H9 (cell line): ENCODE data around the gene STAT2. TPM values are rescaled to one million over a fixed set of nuclear protein-coding genes. Genes with fewer than 3 reads are reported as not detected.

Experiments used
- DNase-seq: peaks from one replicate; pipeline ENCODE4 v3.0.0-alpha.2; 2017
- H2AFZ ChIP-seq: one replicate; pipeline ENCODE4 v1.6.1; 2013; ENCODE audit warnings: mild to moderate bottlenecking, low read length, control low read depth, moderate library complexity
- H2AK5ac ChIP-seq: 2 replicates; pipeline ENCODE4 v1.6.1; 2013; ENCODE audit warnings: low read length, control low read depth, mixed read lengths; ENCODE audit not compliant: insufficient read length
- H2BK120ac ChIP-seq: one replicate; pipeline ENCODE4 v1.6.1; 2013; ENCODE audit warnings: low read depth, mild to moderate bottlenecking, low read length, control low read depth, inconsistent platforms; ENCODE audit not compliant: poor library complexity, severe bottlenecking
- H2BK12ac ChIP-seq: 2 replicates; pipeline ENCODE4 v1.6.1; 2013; ENCODE audit warnings: low read length, control low read depth, mixed read lengths, low read depth; ENCODE audit not compliant: insufficient read length
- H2BK15ac ChIP-seq: 2 replicates; pipeline ENCODE4 v1.6.1; 2013; ENCODE audit warnings: low read depth, low read length, control low read depth
- H2BK20ac ChIP-seq: one replicate; pipeline ENCODE4 v1.6.1; 2013; ENCODE audit warnings: low read depth, mild to moderate bottlenecking, low read length, control low read depth, inconsistent platforms; ENCODE audit not compliant: poor library complexity, severe bottlenecking
- H2BK5ac ChIP-seq: 2 replicates; pipeline ENCODE4 v1.6.1; 2013; ENCODE audit warnings: low read length, control low read depth, mixed read lengths; ENCODE audit not compliant: insufficient read length
- H3K14ac ChIP-seq: 2 replicates; pipeline ENCODE4 v1.6.1; 2013; ENCODE audit warnings: low read length, control low read depth; ENCODE audit not compliant: insufficient read depth
- H3K18ac ChIP-seq: 2 replicates; pipeline ENCODE4 v1.6.1; 2013; ENCODE audit warnings: low read depth, mild to moderate bottlenecking, mixed read lengths, low read length, control low read depth; ENCODE audit not compliant: insufficient read length
- H3K23ac ChIP-seq: 2 replicates; pipeline ENCODE4 v1.6.1; 2013; ENCODE audit warnings: low read length, control low read depth, mixed read lengths, low read depth; ENCODE audit not compliant: insufficient read length
- H3K23me2 ChIP-seq: 2 replicates; pipeline ENCODE4 v1.6.1; 2013; ENCODE audit warnings: low read depth, mild to moderate bottlenecking, mixed read lengths, low read length, control low read depth; ENCODE audit not compliant: insufficient read length, poor library complexity, severe bottlenecking
- H3K27ac ChIP-seq: 2 replicates; pipeline ENCODE4 v1.5.1; 2013; ENCODE audit warnings: low read length, control low read depth, mixed read lengths, low read depth; ENCODE audit not compliant: insufficient read length
- H3K27me3 ChIP-seq: 2 replicates; pipeline ENCODE4 v1.6.1; 2013; ENCODE audit warnings: low read length, control low read depth, inconsistent platforms; ENCODE audit not compliant: insufficient read depth
- H3K4ac ChIP-seq: 2 replicates; pipeline ENCODE4 v1.6.1; 2013; ENCODE audit warnings: low read depth, mild to moderate bottlenecking, control low read depth, inconsistent platforms, low read length, moderate library complexity
- H3K4me1 ChIP-seq: 2 replicates; pipeline ENCODE4 v1.6.1; 2013; ENCODE audit warnings: low read length, control low read depth, inconsistent platforms; ENCODE audit not compliant: insufficient read depth
- H3K4me2 ChIP-seq: 2 replicates; pipeline ENCODE4 v1.6.1; 2013; ENCODE audit warnings: low read length, control low read depth, mixed read lengths; ENCODE audit not compliant: insufficient read length, insufficient read depth
- H3K56ac ChIP-seq: 2 replicates; pipeline ENCODE4 v1.6.1; 2013; ENCODE audit warnings: low read depth, mild to moderate bottlenecking, mixed read lengths, low read length, control low read depth; ENCODE audit not compliant: insufficient read length
- H3K79me1 ChIP-seq: 2 replicates; pipeline ENCODE4 v1.6.1; 2013; ENCODE audit warnings: low read depth, mild to moderate bottlenecking, moderate library complexity, low read length, control low read depth, inconsistent platforms; ENCODE audit not compliant: insufficient read depth, poor library complexity, severe bottlenecking
- H3K79me2 ChIP-seq: 2 replicates; pipeline ENCODE4 v1.6.1; 2013; ENCODE audit warnings: low read length, control low read depth, inconsistent platforms; ENCODE audit not compliant: insufficient read depth
- H3K9ac ChIP-seq: 2 replicates; pipeline ENCODE4 v1.6.1; 2013; ENCODE audit warnings: low read length, control low read depth, mixed read lengths; ENCODE audit not compliant: insufficient read length; ENCODE audit errors: extremely low read depth
- H3K9me3 ChIP-seq: one replicate; pipeline ENCODE4 v1.6.1; 2013; ENCODE audit warnings: low read depth, low read length, inconsistent platforms; ENCODE audit not compliant: control insufficient read depth
- H3T11ph ChIP-seq: one replicate; pipeline ENCODE4 v1.6.1; 2013; ENCODE audit warnings: mild to moderate bottlenecking, low read length, control low read depth, inconsistent platforms
- H4K20me1 ChIP-seq: one replicate; pipeline ENCODE4 v1.6.1; 2013; ENCODE audit not compliant: control insufficient read depth, insufficient read length, insufficient read depth
- H4K5ac ChIP-seq: 2 replicates; pipeline ENCODE4 v1.6.1; 2013; ENCODE audit warnings: low read depth, mild to moderate bottlenecking, mixed read lengths, low read length, control low read depth; ENCODE audit not compliant: insufficient read length
- H4K8ac ChIP-seq: replicated peaks from 2 replicates; pipeline ENCODE4 v1.6.1; 2013; ENCODE audit warnings: low read length, control low read depth, mixed read lengths, low read depth; ENCODE audit not compliant: insufficient read length
- H4K91ac ChIP-seq: 2 replicates; pipeline ENCODE4 v1.6.1; 2013; ENCODE audit warnings: low read depth, mild to moderate bottlenecking, moderate library complexity, mixed read lengths, low read length, control low read depth; ENCODE audit not compliant: insufficient read length
- H3K27ac Mint-ChIP-seq, 3 experiments: 2 replicates in 2 of 3; 3 replicates in 1 of 3; pipeline ENCODE4 v1.8.0; 2020 to 2021; ENCODE audit warnings: mixed read lengths in 3 of 3, mild to moderate bottlenecking in 1 of 3, moderate library complexity in 1 of 3
- H3K27me3 Mint-ChIP-seq: 2 replicates; pipeline ENCODE4 v1.8.0; 2021; ENCODE audit warnings: low read depth, mild to moderate bottlenecking, moderate library complexity, mixed read lengths
- H3K36me3 Mint-ChIP-seq, 3 experiments: 2 replicates in 2 of 3; 3 replicates in 1 of 3; pipeline ENCODE4 v1.8.0; 2020 to 2021; ENCODE audit warnings: low read depth in 3 of 3, mixed read lengths in 3 of 3; ENCODE audit not compliant: insufficient read depth in 1 of 3
- H3K4me1 Mint-ChIP-seq, 2 experiments: 2 replicates each; pipeline ENCODE4 v1.8.0; 2020; ENCODE audit warnings: mixed read lengths in 2 of 2
- H3K4me3 Mint-ChIP-seq, 2 experiments: 2 replicates in 1 of 2; 3 replicates in 1 of 2; pipeline ENCODE4 v1.8.0; 2020 to 2021; ENCODE audit warnings: mild to moderate bottlenecking in 2 of 2, mixed read lengths in 2 of 2, moderate library complexity in 1 of 2
- H3K9me3 Mint-ChIP-seq, 2 experiments: 2 replicates in 1 of 2; 3 replicates in 1 of 2; pipeline ENCODE4 v1.8.0; 2020; ENCODE audit warnings: mild to moderate bottlenecking in 2 of 2, mixed read lengths in 2 of 2, moderate library complexity in 1 of 2
- CTCF ChIP-seq: fragments of 200-600 bp; sonication (generic); conservative IDR thresholded peaks from 3 replicates; pipeline ENCODE4 v1.8.0; 2021; ENCODE audit warnings: antibody characterized with exemption, mild to moderate bottlenecking
- WGBS: extraction: QIAGEN DNeasy Blood & Tissue Kit; methylation state at CpG from one replicate; pipeline ENCODE4 v1.1.7; 2013; ENCODE audit warnings: missing lambda C conversion rate, low lambda C conversion rate, mixed read lengths; ENCODE audit not compliant: insufficient read length; ENCODE audit errors: extremely low coverage; 5-methylcytosine and 5-hydroxymethylcytosine counted together
- total RNA-seq: library from RNA; stranded (reverse); gene quantifications from 2 replicates; pipeline ENCODE4 v1.2.1, GENCODE V29; 2021

Gene STAT2
- total RNA-seq, 1 experiment from 2014 or later = 47.8 TPM

GRCh38 chr12:56392331-56392730 is 32.4 kb upstream of the STAT2 start:
- no peak for TF ChIP-seq CTCF

More at GRCh38 chr12:56392331-56392730, 32.4 kb upstream of the STAT2 start:
- H2AK5ac ChIP-seq = no peak overlapping the region
- no peak overlapping the region for H2BK20ac ChIP-seq
- Mint-ChIP-seq H3K4me3 (no peak overlapping the region), H3K27ac (no peak overlapping the region), H3K9me3 (peaks cover 6% of the 10 kb centered on the region in 2 experiments; a peak in 3 of 5 replicates), H3K4me1 (peaks cover 3 to 6% of the 10 kb centered on the region in 2 experiments), H3K27me3 (no peaks in the 10 kb centered on the region; the same call in 1 of the 2 replicates), H3K36me3 (no peaks in the 10 kb centered on the region)
- H3K9me3 ChIP-seq = no peaks in the 10 kb centered on the region
- H3K23ac ChIP-seq = no peak overlapping the region
- H3K4me1 ChIP-seq = no peaks in the 10 kb centered on the region
- H3K79me1 ChIP-seq = no peaks in the 10 kb centered on the region
- no peak overlapping the region for H3K4me2 ChIP-seq
- no peak overlapping the region for H4K91ac ChIP-seq
- no peak for DNase-seq
- no peak overlapping the region for H4K8ac ChIP-seq
- H3K9ac ChIP-seq = no peak overlapping the region
- H2BK120ac ChIP-seq = no peak overlapping the region
- no peak overlapping the region for H3K56ac ChIP-seq
- no peak overlapping the region for H2BK12ac ChIP-seq
- H3T11ph ChIP-seq = no peak overlapping the region
- no peak overlapping the region for H3K18ac ChIP-seq
- H2BK5ac ChIP-seq = no peak overlapping the region
- no peaks in the 10 kb centered on the region for H3K23me2 ChIP-seq
- no peak overlapping the region for H4K5ac ChIP-seq
- no CpG with 5 or more reads among the region's 2 CpGs for WGBS
- H4K20me1 ChIP-seq = no peaks in the 10 kb centered on the region
- H3K14ac ChIP-seq = no peak overlapping the region
- H3K79me2 ChIP-seq = no peaks in the 10 kb centered on the region
- no peak overlapping the region for H2BK15ac ChIP-seq
- no peak overlapping the region for H3K27ac ChIP-seq
- no peak overlapping the region for H2AFZ ChIP-seq
- no peaks in the 10 kb centered on the region for H3K27me3 ChIP-seq
- H3K4ac ChIP-seq = no peak overlapping the region
